ENCODE measurements around the gene CINP.
"Not testable (repeated sequence)": the region's sequence is repeated elsewhere in the genome, so short reads cannot be mapped to it uniquely, and the experiment has no call there.

Gene CINP

GRCh38 chr14:102353126-102353619, 9.5 kb downstream of the CINP start:
- no peak for DNase-seq (ENCODE audit: low read depth)
- no peak overlapping the region for H3K4me3 ChIP-seq (ENCODE audit: low read depth, low read length)
- TF ChIP-seq MYC (IDR thresholded peaks at IDR 0.05; ENCODE audit: low read depth, low read length) (no peak), MAX (IDR thresholded peaks at IDR 0.05; ENCODE audit: low read depth, low read length) (no peak), POLR2A (IDR thresholded peaks at IDR 0.05; ENCODE audit: extremely low read depth, insufficient read length) (no peak), CTCF (IDR thresholded peaks at IDR 0.05; ENCODE audit: low read depth, low read length) (no peak)

GRCh38 chr14:102352213-102352612, 10.5 kb downstream of the CINP start:
- H3K4me3 ChIP-seq (ENCODE audit: low read depth, low read length): no peak overlapping the region

GRCh38 chr14:102351593-102351992, 11.1 kb downstream of the CINP start:
- not testable (repeated sequence) for H3K4me3 ChIP-seq (ENCODE audit: low read depth, low read length); DNase-seq (ENCODE audit: low read depth)

More at GRCh38 chr14:102352213-102352612, 10.5 kb downstream of the CINP start:
- peak; percentile 11 for DNase-seq (ENCODE audit: low read depth)
- TF ChIP-seq POLR2A (IDR thresholded peaks at IDR 0.05; ENCODE audit: extremely low read depth, insufficient read length) (no peak), MAX (IDR thresholded peaks at IDR 0.05; ENCODE audit: low read depth, low read length) (peak; percentile 59; the same call in 1 of the 2 replicates), MYC (IDR thresholded peaks at IDR 0.05; ENCODE audit: low read depth, low read length) (peak; percentile 29; the same call in 1 of the 2 replicates)

GRCh38 chr14:102351023-102351422, 11.7 kb downstream of the CINP start:
- no peak overlapping the region for H3K4me3 ChIP-seq (ENCODE audit: low read depth, low read length)
- TF ChIP-seq MAX (IDR thresholded peaks at IDR 0.05; ENCODE audit: low read depth, low read length) (no peak), POLR2A (IDR thresholded peaks at IDR 0.05; ENCODE audit: extremely low read depth, insufficient read length) (no peak), CTCF (IDR thresholded peaks at IDR 0.05; ENCODE audit: low read depth, low read length) (no peak), MYC (IDR thresholded peaks at IDR 0.05; ENCODE audit: low read depth, low read length) (no peak)
- no peak for DNase-seq (ENCODE audit: low read depth)

- TF ChIP-seq POLR2A (IDR thresholded peaks at IDR 0.05; ENCODE audit: extremely low read depth, insufficient read length) (no peak), CTCF (IDR thresholded peaks at IDR 0.05; ENCODE audit: low read depth, low read length) (no peak), MAX (IDR thresholded peaks at IDR 0.05; ENCODE audit: low read depth, low read length) (no peak), MYC (IDR thresholded peaks at IDR 0.05; ENCODE audit: low read depth, low read length) (no peak)
- DNase-seq (ENCODE audit: low read depth): no peak
- H3K4me3 ChIP-seq (ENCODE audit: low read depth, low read length): no peak overlapping the region
These were observed 14.3 kb downstream of the CINP start for GRCh38 chr14:102348376-102348775.

GRCh38 chr14:102346645-102347044, 16.0 kb downstream of the CINP start:
- TF ChIP-seq CTCF (IDR thresholded peaks at IDR 0.05; ENCODE audit: low read depth, low read length) (no peak), MAX (IDR thresholded peaks at IDR 0.05; ENCODE audit: low read depth, low read length) (no peak), POLR2A (IDR thresholded peaks at IDR 0.05; ENCODE audit: extremely low read depth, insufficient read length) (no peak), MYC (IDR thresholded peaks at IDR 0.05; ENCODE audit: low read depth, low read length) (no peak)
- no peak overlapping the region for H3K4me3 ChIP-seq (ENCODE audit: low read depth, low read length)
- DNase-seq (ENCODE audit: low read depth): no peak

- no peak for TF ChIP-seq MAX (IDR thresholded peaks at IDR 0.05; ENCODE audit: low read depth, low read length)
- TF ChIP-seq POLR2A (IDR thresholded peaks at IDR 0.05; ENCODE audit: extremely low read depth, insufficient read length): no peak
- TF ChIP-seq MYC (IDR thresholded peaks at IDR 0.05; ENCODE audit: low read depth, low read length): no peak
- no peak for TF ChIP-seq CTCF (IDR thresholded peaks at IDR 0.05; ENCODE audit: low read depth, low read length)
- no peak overlapping the region for H3K4me3 ChIP-seq (ENCODE audit: low read depth, low read length)
- DNase-seq (ENCODE audit: low read depth): no peak
These were observed 17.5 kb downstream of the CINP start for GRCh38 chr14:102345232-102345631.
